Astrocyte (in vitro differentiated cells and primary cell): ENCODE results near the gene RUFY3.
"Not testable (repeated sequence)": the region's sequence is repeated elsewhere in the genome, so short reads cannot be mapped to it uniquely, and the experiment has no call there.

Experiments
- EZH2 ChIP-seq: IDR thresholded peaks from 2 replicates; pipeline ENCODE4 v1.6.1; 2012; ENCODE audit warnings: mild to moderate bottlenecking, low read length, inconsistent platforms; ENCODE audit not compliant: insufficient read depth
- TF ChIP-seq, protein P1 (sequence below): IDR thresholded peaks from 2 replicates; pipeline ENCODE4 v1.5.1; 2011; ENCODE audit warnings: low read depth, mild to moderate bottlenecking, inconsistent platforms, low read length, moderate library complexity; ENCODE audit not compliant: insufficient read depth

DNA sequence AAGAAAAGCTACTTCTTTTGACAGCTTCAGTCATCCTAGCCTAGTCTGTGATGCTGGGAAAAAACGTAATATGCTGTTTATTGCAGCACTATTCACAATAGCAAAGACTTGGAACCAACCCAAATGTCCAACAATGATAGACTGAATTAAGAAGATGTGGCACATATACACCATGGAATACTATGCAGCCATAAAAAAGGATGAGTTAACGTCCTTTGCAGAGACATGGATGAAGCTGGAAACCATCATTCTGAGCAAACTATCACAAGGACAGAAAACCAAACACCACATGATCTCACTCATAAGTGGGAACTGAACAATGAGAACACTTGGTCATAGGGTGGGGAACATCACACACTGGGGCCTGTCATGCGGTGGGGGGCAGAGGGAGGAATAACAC lies 39.6 kb upstream of the RUFY3 start:
- TF ChIP-seq, protein P1, sequence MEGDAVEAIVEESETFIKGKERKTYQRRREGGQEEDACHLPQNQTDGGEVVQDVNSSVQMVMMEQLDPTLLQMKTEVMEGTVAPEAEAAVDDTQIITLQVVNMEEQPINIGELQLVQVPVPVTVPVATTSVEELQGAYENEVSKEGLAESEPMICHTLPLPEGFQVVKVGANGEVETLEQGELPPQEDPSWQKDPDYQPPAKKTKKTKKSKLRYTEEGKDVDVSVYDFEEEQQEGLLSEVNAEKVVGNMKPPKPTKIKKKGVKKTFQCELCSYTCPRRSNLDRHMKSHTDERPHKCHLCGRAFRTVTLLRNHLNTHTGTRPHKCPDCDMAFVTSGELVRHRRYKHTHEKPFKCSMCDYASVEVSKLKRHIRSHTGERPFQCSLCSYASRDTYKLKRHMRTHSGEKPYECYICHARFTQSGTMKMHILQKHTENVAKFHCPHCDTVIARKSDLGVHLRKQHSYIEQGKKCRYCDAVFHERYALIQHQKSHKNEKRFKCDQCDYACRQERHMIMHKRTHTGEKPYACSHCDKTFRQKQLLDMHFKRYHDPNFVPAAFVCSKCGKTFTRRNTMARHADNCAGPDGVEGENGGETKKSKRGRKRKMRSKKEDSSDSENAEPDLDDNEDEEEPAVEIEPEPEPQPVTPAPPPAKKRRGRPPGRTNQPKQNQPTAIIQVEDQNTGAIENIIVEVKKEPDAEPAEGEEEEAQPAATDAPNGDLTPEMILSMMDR = not testable (repeated sequence)
- TF ChIP-seq EZH2 = not testable (repeated sequence)
